GM12878 (cell line): Measurements from ENCODE around the gene TMED10. TPM values are rescaled to one million over a fixed set of nuclear protein-coding genes. Genes with fewer than 3 reads are reported as not detected.

ENCODE experiments used
- ATAC-seq: fragments of 200-7000 bp; cut with Tn5 transposase; 3 replicates; pipeline ENCODE4 v1.9.1; 2020; ENCODE audit warnings: mild to moderate bottlenecking, moderate library complexity
- BruUV-seq: library from RNA; stranded (reverse); fragments of 400-500 nt; replicated peaks from 2 replicates; lab custom pipeline; 2021; lab: Mats Ljungman, UMichigan
- CTCF ChIA-PET: fragments of 300-600 bp; sonication (Branson Sonifier 250); formaldehyde crosslinking; extraction: SDS; loops from one replicate; lab custom pipeline; 2021; ENCODE audit warnings: inconsistent platforms; lab: Yijun Ruan, JAX
- POLR2A ChIA-PET: fragments of 350-600 bp; formaldehyde crosslinking; extraction: SDS; loops from one replicate; lab custom pipeline; 2021; ENCODE audit warnings: inconsistent platforms; lab: Charles Lee
- RAD21 ChIA-PET: fragments of 300-600 bp; sonication (Branson Sonifier 250); formaldehyde crosslinking; loops from one replicate; lab custom pipeline; 2023; ENCODE audit warnings: antibody characterized with exemption; ENCODE audit not compliant: unreplicated experiment; lab: Charles Lee
- SMC1A ChIA-PET: fragments of 300-600 bp; sonication (Branson Sonifier 250); formaldehyde crosslinking; loops from one replicate; lab custom pipeline; 2023; ENCODE audit not compliant: unreplicated experiment, uncharacterized antibody; lab: Charles Lee
- DNase-seq: peaks from one replicate; pipeline ENCODE4 v3.0.0-alpha.2; 2011; ENCODE audit warnings: low read depth, low spot score
- FAIRE-seq: peaks from 3 replicates; lab custom pipeline; 2011; peaks lifted over from hg19 to GRCh38; lab: Jason Lieb, UNC
- H2AFZ ChIP-seq: 2 replicates; pipeline ENCODE4 v1.6.0; 2011; ENCODE audit warnings: low read depth, low read length, control low read depth; ENCODE audit not compliant: control insufficient read depth
- H3K27ac ChIP-seq: 2 replicates; pipeline ENCODE4 v1.5.1; 2011; ENCODE audit warnings: control low read depth; ENCODE audit not compliant: control insufficient read depth, insufficient read depth
- H3K27me3 ChIP-seq, 2 experiments: replicated peaks in 1 of 2; 2 replicates each; pipeline versions ENCODE4 v1.6.0 to v1.6.1; 2011; ENCODE audit warnings: low read length in 1 of 2; ENCODE audit not compliant: control insufficient read depth in 2 of 2, insufficient read depth in 2 of 2
- H3K36me3 ChIP-seq, 2 experiments: 2 replicates each; pipeline ENCODE4 v1.5.1; 2011; ENCODE audit warnings: low read length in 1 of 2; ENCODE audit not compliant: control insufficient read depth in 2 of 2, insufficient read depth in 2 of 2
- H3K4me1 ChIP-seq: 2 replicates; pipeline ENCODE4 v1.6.1; 2011; ENCODE audit warnings: mild to moderate bottlenecking, low read length, moderate library complexity, mixed read lengths; ENCODE audit not compliant: control insufficient read depth, insufficient read depth
- H3K4me2 ChIP-seq: 2 replicates; pipeline ENCODE4 v1.6.0; 2011; ENCODE audit warnings: control low read depth; ENCODE audit not compliant: control insufficient read depth, insufficient read depth
- H3K4me3 ChIP-seq: fragments of 200-600 bp; sonication (generic); 2 replicates; pipeline ENCODE4 v1.5.1; 2016
- H3K79me2 ChIP-seq: 2 replicates; pipeline ENCODE4 v1.6.0; 2011; ENCODE audit warnings: low read length; ENCODE audit not compliant: control insufficient read depth, insufficient read depth
- H3K9ac ChIP-seq: 2 replicates; pipeline ENCODE4 v1.8.0; 2011; ENCODE audit warnings: low read length, control low read depth, mixed read lengths; ENCODE audit not compliant: control insufficient read depth, insufficient read depth
- H3K9me3 ChIP-seq: replicated peaks from 3 replicates; pipeline ENCODE4 v1.5.1; 2011; ENCODE audit warnings: mild to moderate bottlenecking, low read length; ENCODE audit not compliant: control insufficient read depth, insufficient read depth
- H4K20me1 ChIP-seq: 2 replicates; pipeline ENCODE4 v1.6.0; 2011; ENCODE audit not compliant: control insufficient read depth, insufficient read depth
- EZH2 ChIP-seq: IDR thresholded peaks from 2 replicates; pipeline ENCODE4 v1.6.1; 2012; ENCODE audit warnings: low read depth, mild to moderate bottlenecking, control low read depth, inconsistent platforms, low read length, borderline replicate concordance; ENCODE audit not compliant: control insufficient read depth
- KAT2A ChIP-seq: conservative IDR thresholded peaks from 2 replicates; pipeline ENCODE4 v1.6.1; 2011; ENCODE audit warnings: low read depth, low read length; ENCODE audit not compliant: control insufficient read depth
- MEF2A ChIP-seq: IDR thresholded peaks from 2 replicates; pipeline ENCODE4 v1.6.1; 2011; ENCODE audit warnings: low read depth, mild to moderate bottlenecking, low read length, moderate library complexity; ENCODE audit not compliant: insufficient read depth
- MTA2 ChIP-seq: fragments of 450-650 bp; IDR thresholded peaks from 2 replicates; pipeline ENCODE4 v1.6.1; 2016; ENCODE audit warnings: low read depth, mild to moderate bottlenecking, moderate library complexity
- NR2C2 ChIP-seq: IDR thresholded peaks from 2 replicates; pipeline ENCODE4 v1.6.1; 2011; ENCODE audit warnings: borderline replicate concordance, low read depth; ENCODE audit not compliant: control insufficient read depth, insufficient read length
- PAX8 ChIP-seq: fragments of 450-650 bp; IDR thresholded peaks from 2 replicates; pipeline ENCODE4 v1.6.1; 2017; ENCODE audit warnings: mild to moderate bottlenecking, moderate library complexity
- PML ChIP-seq: IDR thresholded peaks from 2 replicates; pipeline ENCODE4 v1.6.1; 2012; ENCODE audit warnings: low read length, inconsistent platforms
- POLR2A ChIP-seq: IDR thresholded peaks from 2 replicates; pipeline ENCODE4 v1.6.1; 2011; ENCODE audit warnings: low read depth, mild to moderate bottlenecking, low read length
- RELA ChIP-seq: fragments of 450-650 bp; IDR thresholded peaks from 2 replicates; pipeline ENCODE4 v1.8.0; 2014; ENCODE audit warnings: borderline replicate concordance; ENCODE audit not compliant: partially characterized antibody
- TCF3 ChIP-seq: IDR thresholded peaks from 2 replicates; pipeline ENCODE4 v1.6.1; 2012; ENCODE audit warnings: low read depth, mild to moderate bottlenecking, low read length, borderline replicate concordance; ENCODE audit not compliant: insufficient read depth
- ZNF217 ChIP-seq: fragments of 450-650 bp; IDR thresholded peaks from 2 replicates; pipeline ENCODE4 v1.6.1; 2017; ENCODE audit warnings: antibody characterized with exemption, mild to moderate bottlenecking
- ZNF622 ChIP-seq: fragments of 450-650 bp; IDR thresholded peaks from 2 replicates; pipeline ENCODE4 v1.6.1; 2017; ENCODE audit warnings: mild to moderate bottlenecking, inconsistent platforms
- WGBS: methylation state at CpG from one replicate; pipeline ENCODE4 v1.1.6; 2016; ENCODE audit warnings: low lambda C conversion rate; ENCODE audit not compliant: insufficient replicate concordance, insufficient coverage; ENCODE audit errors: missing lambda C conversion rate; 5-methylcytosine and 5-hydroxymethylcytosine counted together
- in situ Hi-C: fragments of 300-500 bp; cut with MboI; formaldehyde crosslinking; loops from 9 replicates; pipeline ENCODE4 v1.14.3; 2018; ENCODE audit warnings: mixed read lengths
- intact Hi-C: fragments of 100-400 bp; cut with micrococcal nuclease; formaldehyde crosslinking; loops from one replicate; pipeline ENCODE4 v1.14.2; 2022; ENCODE audit not compliant: unreplicated experiment
- polyA plus RNA-seq, 11 experiments: library from polyadenylated mRNA; depleted of rRNA in 4 of 11; unstranded in 6 of 11; stranded (reverse) in 5 of 11; fragments of >200 nt; fragmentation: Nextera tagmentation in 4 of 11; fragmentation: Illumina TruSeq in 1 of 11; extraction: Ambion mirVana in 4 of 11; extraction: Trizol in 1 of 11; gene quantifications; 1 replicate in 1 of 11; 2 replicates in 10 of 11; pipeline versions ENCODE4 v1.2.1 to v1.2.3, GENCODE V29; 2011 to 2016; ENCODE audit warnings: inconsistent platforms in 2 of 11, missing spikeins in 2 of 11, low read depth in 1 of 11
- total RNA-seq, 4 experiments: library from RNA; depleted of rRNA in 3 of 4; stranded (reverse); fragments of >200 nt in 3 of 4; fragmentation: Illumina TruSeq in 1 of 4; extraction: Trizol in 1 of 4; gene quantifications; 2 replicates each; pipeline versions ENCODE4 v1.2.1 to v1.2.3, GENCODE V29; 2013 to 2021
- TF ChIP-seq, protein P1 (sequence below): fragments of 450-650 bp; IDR thresholded peaks from 2 replicates; pipeline ENCODE4 v1.6.1; 2018; ENCODE audit warnings: borderline replicate concordance, mild to moderate bottlenecking; ENCODE audit not compliant: partially characterized antibody
- TF ChIP-seq, protein P2 (sequence below): fragments of 450-650 bp; formaldehyde crosslinking; IDR thresholded peaks from 2 replicates; pipeline ENCODE4 v1.4.0; 2022; ENCODE audit warnings: mild to moderate bottlenecking, moderate library complexity
- TF ChIP-seq, protein P3 (sequence below): fragments of 450-650 bp; IDR thresholded peaks from 2 replicates; pipeline ENCODE4 v1.6.1; 2016; ENCODE audit warnings: mild to moderate bottlenecking, moderate library complexity, borderline replicate concordance

The TMED10 gene
- total and polyA plus RNA-seq, 10 of the 15 experiments (the other 5 are each of a cell fraction or from before 2014, with no cell fraction given): 99.8 to 270 (median 180) TPM

DNA sequence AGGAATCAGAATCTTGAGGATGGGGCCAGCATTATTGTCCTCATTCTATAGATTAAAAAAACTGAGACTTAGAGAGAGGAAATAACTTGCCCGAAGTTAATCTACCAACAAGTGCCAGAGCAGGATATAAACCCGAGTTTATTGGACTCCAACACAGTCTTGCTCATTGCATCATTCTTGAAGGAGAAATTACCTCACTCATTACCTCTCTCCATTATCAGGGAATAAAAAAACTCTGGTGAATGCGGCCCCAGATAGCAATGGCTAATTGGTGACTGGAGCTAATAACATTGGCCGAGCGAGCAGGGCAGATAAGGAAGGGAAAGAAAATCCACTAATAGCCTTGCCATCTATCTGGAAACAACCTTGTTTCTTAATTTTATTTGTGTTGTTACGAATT lies 24.7 kb upstream of the TMED10 start (continued):
- TF ChIP-seq KAT2A: no peak
- no peak for TF ChIP-seq MEF2A
- TF ChIP-seq ZNF622: no peak
- no peak for TF ChIP-seq PAX8
- no peak for TF ChIP-seq MTA2
- TF ChIP-seq RELA: no peak

DNA sequence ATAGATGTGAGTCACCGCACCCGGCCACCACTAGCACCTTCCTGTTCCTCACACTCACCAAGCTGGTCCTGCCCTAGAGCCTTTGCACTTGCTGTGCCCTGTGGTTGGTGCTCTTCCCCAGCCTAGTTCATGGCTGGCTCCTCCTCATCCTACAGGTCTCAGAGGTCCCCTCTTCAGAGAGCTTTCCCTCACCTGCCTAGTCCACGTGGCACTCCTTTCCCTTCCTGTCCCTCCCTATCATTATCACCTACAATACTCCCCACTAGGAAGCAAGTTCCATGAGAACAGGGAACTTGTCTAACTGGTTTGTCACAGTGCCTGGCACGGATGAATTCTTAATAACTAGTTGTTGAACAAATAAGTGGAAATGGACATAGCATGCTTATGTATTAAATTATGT lies 24.0 kb upstream of the TMED10 start:
- Histone ChIP-seq H3K36me3 (no peaks in the 10 kb centered on the region), H3K27me3 (0 out of 4 replicates have a peak, but pooled peaks cover 0 to 2% of the 10 kb centered on the region in 2 experiments), H3K9me3 (no peaks in the 10 kb centered on the region), H3K4me2 (no peak overlapping the region), H3K79me2 (no peaks in the 10 kb centered on the region), H3K4me1 (no peaks in the 10 kb centered on the region), H2AFZ (no peak overlapping the region), H3K9ac (no peak overlapping the region), H3K27ac (no peak overlapping the region), H4K20me1 (no peaks in the 10 kb centered on the region), H3K4me3 (no peak overlapping the region)
- intact Hi-C loops (no loop called here), in situ Hi-C loops (no loop called here)
- ChIA-PET CTCF (no interaction called here), RAD21 (no interaction called here), SMC1A (no interaction called here), POLR2A (interaction anchor here (0.6 kb wide), 1 partner anchor 1598 kb away, joined by 4 read pairs; no protein-coding TSS in a partner anchor)
- DNase-seq (no peak), ATAC-seq (no peak), FAIRE-seq (no peak)
- 66% methylated on average over 4 of the region's 4 CpGs for WGBS
- no TSS peak for BruUV-seq
- no peak for TF ChIP-seq POLR2A
- no peak for TF ChIP-seq EZH2
- TF ChIP-seq, protein P1, sequence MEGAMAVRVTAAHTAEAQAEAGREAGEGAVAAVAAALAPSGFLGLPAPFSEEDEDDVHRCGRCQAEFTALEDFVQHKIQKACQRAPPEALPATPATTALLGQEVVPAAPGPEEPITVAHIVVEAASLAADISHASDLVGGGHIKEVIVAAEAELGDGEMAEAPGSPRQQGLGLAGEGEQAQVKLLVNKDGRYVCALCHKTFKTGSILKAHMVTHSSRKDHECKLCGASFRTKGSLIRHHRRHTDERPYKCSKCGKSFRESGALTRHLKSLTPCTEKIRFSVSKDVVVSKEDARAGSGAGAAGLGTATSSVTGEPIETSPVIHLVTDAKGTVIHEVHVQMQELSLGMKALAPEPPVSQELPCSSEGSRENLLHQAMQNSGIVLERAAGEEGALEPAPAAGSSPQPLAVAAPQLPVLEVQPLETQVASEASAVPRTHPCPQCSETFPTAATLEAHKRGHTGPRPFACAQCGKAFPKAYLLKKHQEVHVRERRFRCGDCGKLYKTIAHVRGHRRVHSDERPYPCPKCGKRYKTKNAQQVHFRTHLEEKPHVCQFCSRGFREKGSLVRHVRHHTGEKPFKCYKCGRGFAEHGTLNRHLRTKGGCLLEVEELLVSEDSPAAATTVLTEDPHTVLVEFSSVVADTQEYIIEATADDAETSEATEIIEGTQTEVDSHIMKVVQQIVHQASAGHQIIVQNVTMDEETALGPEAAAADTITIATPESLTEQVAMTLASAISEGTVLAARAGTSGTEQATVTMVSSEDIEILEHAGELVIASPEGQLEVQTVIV: no peak
- TF ChIP-seq TCF3: no peak
- TF ChIP-seq PML: no peak
- TF ChIP-seq, protein P2, sequence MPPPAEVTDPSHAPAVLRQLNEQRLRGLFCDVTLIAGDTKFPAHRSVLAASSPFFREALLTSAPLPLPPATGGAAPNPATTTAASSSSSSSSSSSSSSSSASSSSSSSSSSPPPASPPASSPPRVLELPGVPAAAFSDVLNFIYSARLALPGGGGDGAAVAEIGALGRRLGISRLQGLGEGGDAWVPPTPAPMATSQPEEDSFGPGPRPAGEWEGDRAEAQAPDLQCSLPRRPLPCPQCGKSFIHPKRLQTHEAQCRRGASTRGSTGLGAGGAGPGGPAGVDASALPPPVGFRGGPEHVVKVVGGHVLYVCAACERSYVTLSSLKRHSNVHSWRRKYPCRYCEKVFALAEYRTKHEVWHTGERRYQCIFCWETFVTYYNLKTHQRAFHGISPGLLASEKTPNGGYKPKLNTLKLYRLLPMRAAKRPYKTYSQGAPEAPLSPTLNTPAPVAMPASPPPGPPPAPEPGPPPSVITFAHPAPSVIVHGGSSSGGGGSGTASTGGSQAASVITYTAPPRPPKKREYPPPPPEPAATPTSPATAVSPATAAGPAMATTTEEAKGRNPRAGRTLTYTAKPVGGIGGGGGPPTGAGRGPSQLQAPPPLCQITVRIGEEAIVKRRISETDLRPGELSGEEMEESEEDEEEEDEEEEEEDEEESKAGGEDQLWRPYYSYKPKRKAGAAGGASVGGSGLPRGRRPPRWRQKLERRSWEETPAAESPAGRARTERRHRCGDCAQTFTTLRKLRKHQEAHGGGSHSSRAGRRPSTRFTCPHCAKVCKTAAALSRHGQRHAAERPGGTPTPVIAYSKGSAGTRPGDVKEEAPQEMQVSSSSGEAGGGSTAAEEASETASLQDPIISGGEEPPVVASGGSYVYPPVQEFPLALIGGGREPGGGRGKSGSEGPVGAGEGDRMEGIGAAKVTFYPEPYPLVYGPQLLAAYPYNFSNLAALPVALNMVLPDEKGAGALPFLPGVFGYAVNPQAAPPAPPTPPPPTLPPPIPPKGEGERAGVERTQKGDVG (CRISPR knock-in tag): no peak
- TF ChIP-seq, protein P3, sequence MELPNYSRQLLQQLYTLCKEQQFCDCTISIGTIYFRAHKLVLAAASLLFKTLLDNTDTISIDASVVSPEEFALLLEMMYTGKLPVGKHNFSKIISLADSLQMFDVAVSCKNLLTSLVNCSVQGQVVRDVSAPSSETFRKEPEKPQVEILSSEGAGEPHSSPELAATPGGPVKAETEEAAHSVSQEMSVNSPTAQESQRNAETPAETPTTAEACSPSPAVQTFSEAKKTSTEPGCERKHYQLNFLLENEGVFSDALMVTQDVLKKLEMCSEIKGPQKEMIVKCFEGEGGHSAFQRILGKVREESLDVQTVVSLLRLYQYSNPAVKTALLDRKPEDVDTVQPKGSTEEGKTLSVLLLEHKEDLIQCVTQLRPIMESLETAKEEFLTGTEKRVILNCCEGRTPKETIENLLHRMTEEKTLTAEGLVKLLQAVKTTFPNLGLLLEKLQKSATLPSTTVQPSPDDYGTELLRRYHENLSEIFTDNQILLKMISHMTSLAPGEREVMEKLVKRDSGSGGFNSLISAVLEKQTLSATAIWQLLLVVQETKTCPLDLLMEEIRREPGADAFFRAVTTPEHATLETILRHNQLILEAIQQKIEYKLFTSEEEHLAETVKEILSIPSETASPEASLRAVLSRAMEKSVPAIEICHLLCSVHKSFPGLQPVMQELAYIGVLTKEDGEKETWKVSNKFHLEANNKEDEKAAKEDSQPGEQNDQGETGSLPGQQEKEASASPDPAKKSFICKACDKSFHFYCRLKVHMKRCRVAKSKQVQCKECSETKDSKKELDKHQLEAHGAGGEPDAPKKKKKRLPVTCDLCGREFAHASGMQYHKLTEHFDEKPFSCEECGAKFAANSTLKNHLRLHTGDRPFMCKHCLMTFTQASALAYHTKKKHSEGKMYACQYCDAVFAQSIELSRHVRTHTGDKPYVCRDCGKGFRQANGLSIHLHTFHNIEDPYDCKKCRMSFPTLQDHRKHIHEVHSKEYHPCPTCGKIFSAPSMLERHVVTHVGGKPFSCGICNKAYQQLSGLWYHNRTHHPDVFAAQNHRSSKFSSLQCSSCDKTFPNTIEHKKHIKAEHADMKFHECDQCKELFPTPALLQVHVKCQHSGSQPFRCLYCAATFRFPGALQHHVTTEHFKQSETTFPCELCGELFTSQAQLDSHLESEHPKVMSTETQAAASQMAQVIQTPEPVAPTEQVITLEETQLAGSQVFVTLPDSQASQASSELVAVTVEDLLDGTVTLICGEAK: no peak
- TF ChIP-seq NR2C2: no peak
- no peak for TF ChIP-seq ZNF217
